HG03175 (cell line): Measurements from ENCODE around the gene PCCA.
"Not testable (repeated sequence)": the region's sequence is repeated elsewhere in the genome, so short reads cannot be mapped to it uniquely, and the experiment has no call there.

Experiments used
- ATAC-seq: cut with Tn5 transposase; IDR thresholded peaks from one replicate; pipeline ENCODE4 v1.9.1; 2021; ENCODE audit warnings: mild to moderate bottlenecking, moderate library complexity; ENCODE audit not compliant: unreplicated experiment

Gene PCCA

GRCh38 chr13:100235311-100235901, 146.5 kb downstream of the PCCA start:
- peak; percentile 58 for ATAC-seq

- no peak for ATAC-seq
These were observed 151.4 kb downstream of the PCCA start for GRCh38 chr13:100240109-100240779.

GRCh38 chr13:100244431-100244830, 155.5 kb downstream of the PCCA start:
- no peak for ATAC-seq

- ATAC-seq, result no peak
These were observed 156.2 kb downstream of the PCCA start for GRCh38 chr13:100245104-100245503.

- no peak for ATAC-seq
These were observed 159.0 kb downstream of the PCCA start for GRCh38 chr13:100247937-100248336.

- no peak for ATAC-seq
These were observed 165.1 kb downstream of the PCCA start for GRCh38 chr13:100254002-100254401.

- no peak for ATAC-seq
These were observed 173.5 kb downstream of the PCCA start for GRCh38 chr13:100262404-100262803.

- ATAC-seq, result no peak
These were observed 177.1 kb downstream of the PCCA start for GRCh38 chr13:100266026-100266425.

GRCh38 chr13:100269837-100270236, 180.9 kb downstream of the PCCA start:
- ATAC-seq, result no peak

- ATAC-seq, result no peak
These were observed 184.2 kb downstream of the PCCA start for GRCh38 chr13:100273138-100273537.

- ATAC-seq, result no peak
These were observed 184.7 kb downstream of the PCCA start for GRCh38 chr13:100273552-100273951.

GRCh38 chr13:100274942-100275506, 186.1 kb downstream of the PCCA start:
- ATAC-seq, result no peak

- no peak for ATAC-seq
These were observed 186.9 kb downstream of the PCCA start for GRCh38 chr13:100275746-100276145.

- no peak for ATAC-seq
These were observed 191.8 kb downstream of the PCCA start for GRCh38 chr13:100280681-100281080.

- ATAC-seq, result not testable (repeated sequence)
These were observed 193.4 kb downstream of the PCCA start for GRCh38 chr13:100282306-100282705.

- ATAC-seq, result no peak
These were observed 201.4 kb downstream of the PCCA start for GRCh38 chr13:100290165-100290801.

GRCh38 chr13:100291624-100292023, 202.7 kb downstream of the PCCA start:
- no peak for ATAC-seq

- ATAC-seq, result no peak
These were observed 208.5 kb downstream of the PCCA start for GRCh38 chr13:100297413-100297812.

GRCh38 chr13:100298116-100298681, 209.3 kb downstream of the PCCA start:
- ATAC-seq, result no peak

GRCh38 chr13:100298691-100299090, 209.8 kb downstream of the PCCA start:
- ATAC-seq, result no peak

GRCh38 chr13:100300243-100300642, 211.3 kb downstream of the PCCA start:
- no peak for ATAC-seq

- ATAC-seq, result no peak
These were observed 211.8 kb downstream of the PCCA start for GRCh38 chr13:100300708-100301107.
